SK-N-MC (cell line): ENCODE measurements around the gene DISC1.

Experiments used
- EZH2 ChIP-seq: fragments of 200-600 bp; sonication (generic); IDR thresholded peaks from one replicate; pipeline ENCODE4 v1.6.1; 2017; ENCODE audit warnings: antibody characterized with exemption
- POLR2AphosphoS5 ChIP-seq: IDR thresholded peaks from 2 replicates; pipeline ENCODE4 v1.6.1; 2012; ENCODE audit warnings: mild to moderate bottlenecking, low read depth, low read length, borderline replicate concordance

- TF ChIP-seq EZH2 (no peak), POLR2AphosphoS5 (no peak)
These were observed 140.9 kb downstream of the DISC1 start for GRCh38 chr1:231767471-231767870.
